ENCODE data around the gene NRDE2.
"Not testable (repeated sequence)": the region's sequence is repeated elsewhere in the genome, so short reads cannot be mapped to it uniquely, and the experiment has no call there.

Gene NRDE2

GRCh38 chr14:90268420-90268819 lies 63.3 kb downstream of the NRDE2 start:
- no peak for DNase-seq

DNA sequence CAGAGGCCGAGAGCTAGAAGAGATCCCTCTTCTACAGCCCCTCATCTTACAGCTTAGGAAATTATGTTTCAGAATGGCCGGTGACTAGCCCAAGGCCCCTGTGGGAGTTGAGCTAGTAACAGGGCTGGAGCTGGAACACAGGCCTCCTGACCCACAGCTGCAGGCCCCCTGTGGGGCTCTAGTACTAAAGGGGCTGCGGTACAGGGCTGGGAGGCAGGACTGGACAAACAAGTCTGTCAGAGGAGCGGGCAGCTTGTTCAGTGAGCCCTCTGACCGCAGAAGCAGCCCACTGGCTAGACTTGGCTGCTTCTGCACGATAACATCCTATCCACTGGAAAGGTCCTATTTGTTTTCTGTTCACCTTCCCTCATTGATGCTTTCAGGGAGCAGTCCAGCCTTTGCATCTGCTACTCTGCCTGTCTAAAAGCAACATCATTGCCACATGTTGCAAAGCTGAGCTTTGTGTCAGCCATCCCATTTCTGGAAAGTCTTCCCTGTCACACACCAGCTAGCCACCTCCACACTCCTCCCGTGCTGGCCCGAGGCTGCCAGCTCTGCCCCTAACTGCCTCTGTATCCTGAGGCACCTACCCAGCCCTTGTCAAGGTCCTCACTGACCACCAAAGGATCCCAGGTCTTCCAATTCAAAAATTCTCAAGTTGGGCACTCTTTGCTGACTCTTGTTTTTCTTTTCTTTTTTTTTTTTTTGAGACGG lies 65.1 kb downstream of the NRDE2 start:
- DNase-seq = no peak

- DNase-seq = no peak
These were observed 67.8 kb downstream of the NRDE2 start for GRCh38 chr14:90263748-90264449.

DNA sequence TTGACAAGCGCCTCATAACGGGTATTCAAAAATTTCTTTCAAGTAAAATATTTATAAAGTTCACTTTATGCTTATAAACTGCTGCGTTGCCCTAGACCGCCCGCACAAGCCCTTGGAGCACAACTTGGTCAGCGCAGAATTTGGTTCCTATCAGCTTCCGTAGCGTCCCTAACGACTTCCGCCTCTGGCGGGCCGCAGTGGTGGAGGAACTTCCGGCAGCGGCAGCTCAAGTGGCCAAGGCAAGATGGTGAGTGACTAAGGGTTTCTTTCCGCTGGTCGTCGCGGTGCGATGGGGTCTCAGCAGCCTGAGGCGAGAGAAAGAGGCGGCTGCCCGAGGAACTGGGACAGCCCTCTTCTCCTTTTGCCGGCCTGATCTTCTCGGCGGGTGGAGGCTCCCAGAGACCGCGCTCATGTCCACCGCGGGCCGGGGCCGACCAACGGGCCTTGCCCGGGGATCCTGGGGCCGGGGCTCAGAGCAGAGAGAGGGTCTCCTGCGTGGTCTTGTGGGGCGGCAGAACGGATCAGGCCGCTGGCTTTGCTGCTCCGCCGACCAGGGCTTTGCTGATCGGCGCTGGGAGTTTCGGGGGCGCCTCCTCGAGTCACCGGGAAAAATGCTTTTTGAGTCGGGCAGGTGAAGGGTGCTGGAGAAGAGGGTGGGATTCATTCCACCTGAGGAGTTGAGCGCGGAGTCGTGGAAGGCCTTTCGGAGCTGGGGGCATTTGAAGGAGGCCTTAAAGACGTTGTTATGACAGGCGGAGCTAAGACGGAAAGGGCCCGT lies 75.2 kb downstream of the NRDE2 start, which contains the start of gene PSMC1:
Gene PSMC1 (plus strand): TSS at position 200 of the 778 bp plus-strand sequence. CDS start 45 bp downstream, at position 245.
- DNase-seq = peak; percentile 93

DNA sequence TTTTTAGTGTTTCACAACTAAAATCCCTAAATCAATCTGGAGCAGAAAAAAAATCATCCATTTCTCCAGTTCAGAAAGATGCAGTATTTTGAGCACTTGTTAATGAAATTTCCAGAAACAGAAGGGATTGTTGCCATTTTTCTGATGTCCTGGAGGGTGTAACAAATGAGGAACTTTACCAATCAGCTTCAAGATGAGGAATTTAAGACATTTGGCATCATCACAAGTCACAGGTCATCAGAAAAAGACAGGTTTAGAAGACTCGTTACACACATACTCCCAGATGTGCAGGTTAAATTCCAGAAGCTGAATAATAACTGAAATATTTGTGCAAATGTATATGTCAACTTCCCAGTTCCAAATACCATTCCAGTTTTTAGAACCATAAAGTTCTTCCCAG lies 75.9 kb downstream of the NRDE2 start:
- no peak for DNase-seq

- DNase-seq = no peak
These were observed 77.9 kb downstream of the NRDE2 start for GRCh38 chr14:90253826-90254225.

GRCh38 chr14:90248594-90248993 lies 83.1 kb downstream of the NRDE2 start:
- no peak for DNase-seq

- DNase-seq = not testable (repeated sequence)
These were observed 84.3 kb downstream of the NRDE2 start for GRCh38 chr14:90247441-90247840.

GRCh38 chr14:90246936-90247335 lies 84.8 kb downstream of the NRDE2 start:
- DNase-seq = no peak

GRCh38 chr14:90242444-90242843 lies 89.3 kb downstream of the NRDE2 start:
- no peak for DNase-seq

DNA sequence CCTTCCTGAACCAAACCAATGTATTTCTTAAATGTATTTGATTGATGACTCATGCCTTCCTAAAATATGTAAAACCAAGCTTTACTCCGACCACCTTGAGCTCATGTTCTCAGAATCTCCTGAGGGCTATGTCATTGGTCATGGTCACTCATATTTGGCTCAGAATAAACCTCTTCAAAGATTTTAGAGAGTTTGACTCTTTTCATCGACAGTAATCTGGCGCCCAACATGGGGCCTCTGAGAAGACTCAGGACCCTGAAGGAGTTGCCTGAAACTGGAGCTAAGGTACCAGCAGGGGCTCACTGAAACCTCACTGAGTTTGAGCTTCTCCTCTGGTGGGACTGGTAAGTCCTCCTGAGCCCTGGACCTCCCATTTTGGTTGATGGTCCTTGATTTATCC lies 92.6 kb downstream of the NRDE2 start:
- DNase-seq = peak; percentile 10

- peak; percentile 88 for DNase-seq
These were observed 96.4 kb downstream of the NRDE2 start for GRCh38 chr14:90235179-90235976.

DNA sequence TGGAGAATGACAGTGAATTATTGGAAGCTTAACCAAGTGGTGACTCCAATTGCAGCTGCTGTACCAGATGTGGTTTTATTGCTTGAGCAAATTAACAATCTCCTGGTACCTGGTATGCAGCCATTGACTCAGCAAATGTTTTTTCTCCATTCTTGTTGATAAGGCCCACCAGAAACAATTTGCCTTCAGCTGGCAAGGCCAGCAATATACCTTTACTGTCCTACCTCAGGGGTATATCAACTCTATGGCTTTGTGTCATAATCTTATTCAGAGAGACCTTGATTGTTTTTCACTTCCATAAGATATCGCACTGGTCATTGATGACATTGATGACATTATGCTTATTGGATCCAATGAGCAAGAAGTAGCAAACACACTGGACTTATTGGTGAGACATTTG lies 101.8 kb downstream of the NRDE2 start:
- not testable (repeated sequence) for DNase-seq

DNA sequence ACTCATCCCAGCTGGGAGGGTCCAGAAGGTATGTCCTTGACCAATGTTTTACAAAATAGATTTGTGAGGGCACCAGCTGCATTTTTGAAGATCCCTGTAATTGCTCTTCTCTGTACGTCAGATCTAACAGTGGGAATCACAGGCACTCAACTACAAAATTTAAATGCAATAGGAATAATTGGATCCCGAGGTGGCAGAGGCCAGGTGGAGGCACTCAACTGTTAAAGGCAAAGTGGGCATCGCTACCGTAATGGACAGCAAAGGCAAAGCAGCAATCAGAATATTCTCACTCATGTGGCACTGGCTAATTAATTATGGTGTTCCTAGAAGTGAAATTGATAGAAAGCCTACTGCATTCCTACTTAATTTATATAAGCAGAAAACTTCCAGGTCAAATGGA lies 103.3 kb downstream of the NRDE2 start:
- no peak for DNase-seq
